IPS DF 6.9 (cell line): ENCODE results near the gene SOCS1.
"Not testable (repeated sequence)": the region's sequence is repeated elsewhere in the genome, so short reads cannot be mapped to it uniquely, and the experiment has no call there.

Experiments used
- DNase-seq: peaks from one replicate; pipeline ENCODE4 v3.0.0-alpha.2; 2013; ENCODE audit warnings: low read depth, low spot score
- H3K27ac ChIP-seq: one replicate; pipeline ENCODE4 v1.5.1; 2013; ENCODE audit warnings: low read length, control low read depth
- H3K27me3 ChIP-seq: 2 replicates; pipeline ENCODE4 v1.6.1; 2013; ENCODE audit warnings: mild to moderate bottlenecking, low read length; ENCODE audit not compliant: control insufficient read depth, insufficient read depth
- H3K36me3 ChIP-seq: 2 replicates; pipeline ENCODE4 v1.6.1; 2013; ENCODE audit warnings: low read length; ENCODE audit not compliant: control insufficient read depth, insufficient read depth
- H3K4me1 ChIP-seq: 2 replicates; pipeline ENCODE4 v1.6.1; 2013; ENCODE audit warnings: low read length; ENCODE audit not compliant: control insufficient read depth, insufficient read depth
- H3K4me3 ChIP-seq: 2 replicates; pipeline ENCODE4 v1.5.1; 2013; ENCODE audit warnings: mild to moderate bottlenecking, low read length
- H3K9me3 ChIP-seq: 2 replicates; pipeline ENCODE4 v1.6.1; 2013; ENCODE audit warnings: low read length, inconsistent platforms; ENCODE audit not compliant: control insufficient read depth, insufficient read depth
- WGBS: extraction: QIAGEN DNeasy Blood & Tissue Kit; methylation state at CpG from one replicate; pipeline ENCODE4 v1.1.7; 2013; ENCODE audit warnings: mixed read lengths, missing lambda C conversion rate; ENCODE audit not compliant: insufficient read length, insufficient coverage; 5-methylcytosine and 5-hydroxymethylcytosine counted together

The SOCS1 gene

DNA sequence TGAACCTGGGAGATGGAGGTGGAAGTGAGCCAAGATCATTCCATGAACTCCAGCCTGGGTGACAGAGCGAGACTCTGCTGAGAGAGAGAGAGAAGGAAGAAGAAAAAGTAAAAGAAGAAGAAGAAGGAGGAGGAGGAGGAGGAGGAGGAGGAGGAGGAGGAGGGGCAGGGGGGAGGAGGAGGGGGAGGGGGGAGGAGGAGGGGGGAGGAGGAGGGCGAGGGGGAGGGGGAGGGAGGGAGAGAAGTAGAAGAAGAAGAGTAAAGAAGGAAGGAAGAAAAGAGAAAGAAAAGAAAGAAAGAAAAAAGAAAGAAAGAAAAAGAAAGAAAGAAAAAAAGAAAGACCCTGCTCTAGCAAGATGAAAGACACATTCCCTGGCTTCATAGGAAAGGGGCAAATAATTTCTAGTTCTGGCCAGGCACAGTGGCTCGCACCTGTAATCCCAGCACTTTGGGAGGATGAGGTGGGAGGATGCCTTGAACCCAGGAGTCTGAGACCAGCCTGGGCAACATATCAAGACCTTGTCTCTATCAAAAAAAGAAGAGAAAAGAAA is 23.6 kb downstream of the SOCS1 start:
- DNase-seq = no peak
- WGBS = no CpG with 5 or more reads among the region's 3 CpGs
- Histone ChIP-seq H3K36me3 (no peaks in the 10 kb centered on the region), H3K9me3 (no peaks in the 10 kb centered on the region), H3K4me1 (peaks cover 3% of the 10 kb centered on the region), H3K27ac (no peak overlapping the region), H3K27me3 (no peaks in the 10 kb centered on the region; the same call in 1 of the 2 replicates), H3K4me3 (no peak overlapping the region)

DNA sequence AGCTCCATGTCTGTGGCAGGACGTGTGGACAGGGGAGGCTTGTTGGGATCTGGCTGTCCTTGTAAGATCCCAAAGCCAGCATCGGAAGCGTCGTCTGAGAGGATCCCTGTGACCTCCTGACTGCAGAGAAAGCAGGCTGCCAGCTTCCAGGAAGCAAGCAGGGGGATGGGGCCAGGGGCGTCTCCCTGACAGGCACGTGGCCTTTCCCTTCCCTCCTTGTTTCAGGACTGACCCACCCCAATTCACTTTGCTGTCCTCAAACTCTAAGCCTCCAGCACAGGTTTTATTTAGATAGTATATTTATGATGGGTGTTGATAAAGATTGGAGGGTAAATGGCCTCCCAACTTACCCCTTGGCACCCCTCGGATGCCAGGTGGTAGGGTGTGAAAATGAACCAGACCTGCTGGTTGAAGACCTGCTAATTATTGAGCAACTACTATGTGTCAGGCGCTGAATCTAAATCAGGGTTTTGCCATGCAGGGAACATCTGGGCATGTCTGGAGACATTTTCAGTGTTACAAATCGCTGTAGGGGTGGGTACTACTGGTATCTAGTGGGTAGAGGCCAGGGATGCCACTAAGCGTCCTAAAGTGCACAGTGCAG is 24.5 kb downstream of the SOCS1 start:
- Histone ChIP-seq H3K9me3 (no peaks in the 10 kb centered on the region), H3K36me3 (no peaks in the 10 kb centered on the region), H3K4me1 (peaks cover 3% of the 10 kb centered on the region), H3K27ac (no peak overlapping the region), H3K27me3 (no peaks in the 10 kb centered on the region; the same call in 1 of the 2 replicates), H3K4me3 (no peak overlapping the region)
- no CpG with 5 or more reads among the region's 10 CpGs for whole genome bisulfite sequencing
- no peak for DNase-seq

DNA sequence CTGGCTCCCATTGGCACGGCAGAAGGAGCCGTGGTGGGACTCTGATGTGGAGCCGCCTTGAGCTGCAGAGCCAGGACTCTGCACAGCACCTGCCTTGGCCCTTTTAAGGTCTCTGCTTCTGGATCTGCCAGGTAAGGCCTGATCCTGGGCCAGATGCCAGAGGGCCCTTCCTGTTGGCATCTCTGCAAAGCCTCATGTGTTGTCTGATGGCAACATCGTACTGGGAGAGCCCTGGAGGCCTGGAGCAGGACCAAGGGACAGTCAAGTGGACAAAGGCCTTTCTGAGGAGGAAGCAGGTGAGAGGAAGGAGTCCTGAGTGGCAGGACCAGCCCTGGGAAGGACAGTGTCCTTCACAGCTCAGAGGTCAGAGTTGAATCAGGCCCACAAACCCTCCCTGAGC is 26.1 kb downstream of the SOCS1 start:
- no peaks in the 10 kb centered on the region for H3K36me3 ChIP-seq
- no peak for DNase-seq
- no peaks in the 10 kb centered on the region for H3K9me3 ChIP-seq
- H3K4me3 ChIP-seq = no peak overlapping the region
- WGBS = no CpG with 5 or more reads among the region's 4 CpGs
- H3K4me1 ChIP-seq = peaks cover 3% of the 10 kb centered on the region
- H3K27me3 ChIP-seq = no peaks in the 10 kb centered on the region
- no peak overlapping the region for H3K27ac ChIP-seq

DNA sequence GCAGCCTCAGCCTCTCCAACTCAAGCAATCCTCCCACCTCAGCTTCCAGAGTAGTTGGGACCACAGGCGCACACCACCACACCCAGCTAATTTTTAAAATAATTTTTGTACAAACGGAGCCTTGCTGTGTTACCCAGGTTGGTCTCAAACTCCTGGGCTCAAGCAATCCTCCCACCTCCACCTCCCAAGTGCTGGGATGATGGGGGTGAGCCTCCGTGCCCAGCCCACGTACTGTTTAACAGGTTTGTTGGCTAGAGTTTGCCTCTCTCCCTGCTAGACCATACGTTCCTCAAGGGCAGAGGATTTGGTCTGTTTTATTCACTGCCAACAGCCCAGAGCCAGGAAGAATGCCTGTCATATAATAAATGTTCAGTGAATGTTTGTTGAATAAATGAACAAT is 26.6 kb downstream of the SOCS1 start:
- Histone ChIP-seq H3K27me3 (no peaks in the 10 kb centered on the region), H3K4me3 (no peak overlapping the region), H3K36me3 (no peaks in the 10 kb centered on the region), H3K9me3 (no peaks in the 10 kb centered on the region), H3K27ac (no peak overlapping the region), H3K4me1 (peaks cover 3% of the 10 kb centered on the region)
- WGBS = no CpG with 5 or more reads among the region's 5 CpGs
- DNase-seq = no peak

- Histone ChIP-seq H3K4me1 (no peaks in the 10 kb centered on the region), H3K27ac (no peak overlapping the region), H3K9me3 (no peaks in the 10 kb centered on the region), H3K36me3 (no peaks in the 10 kb centered on the region), H3K27me3 (no peaks in the 10 kb centered on the region), H3K4me3 (no peak overlapping the region)
- no CpG with 5 or more reads among the region's 18 CpGs for WGBS
- DNase-seq = no peak
Observed at GRCh38 chr16:11225677-11226549, 30.1 kb downstream of the SOCS1 start.

GRCh38 chr16:11224894-11225676 is 30.9 kb downstream of the SOCS1 start:
- Histone ChIP-seq H3K27me3 (no peaks in the 10 kb centered on the region), H3K4me3 (no peak overlapping the region), H3K27ac (no peak overlapping the region), H3K9me3 (no peaks in the 10 kb centered on the region), H3K36me3 (no peaks in the 10 kb centered on the region), H3K4me1 (no peaks in the 10 kb centered on the region)
- no peak for DNase-seq
- no CpG with 5 or more reads among the region's 21 CpGs for WGBS

- no peak overlapping the region for H3K27ac ChIP-seq
- no peak for DNase-seq
- no peaks in the 10 kb centered on the region for H3K27me3 ChIP-seq
- H3K36me3 ChIP-seq = no peaks in the 10 kb centered on the region
- H3K4me3 ChIP-seq = no peak overlapping the region
- H3K9me3 ChIP-seq = no peaks in the 10 kb centered on the region
- H3K4me1 ChIP-seq = no peaks in the 10 kb centered on the region
- WGBS = no CpG with 5 or more reads among the region's 24 CpGs
Observed at GRCh38 chr16:11224096-11224893, 31.7 kb downstream of the SOCS1 start.

- no CpG with 5 or more reads among the region's 2 CpGs for WGBS
- not testable (repeated sequence) for H3K36me3 ChIP-seq, H3K27ac ChIP-seq, H3K4me1 ChIP-seq, H3K4me3 ChIP-seq, H3K27me3 ChIP-seq, DNase-seq, H3K9me3 ChIP-seq
Observed at GRCh38 chr16:11220507-11220906, 35.5 kb downstream of the SOCS1 start.

DNA sequence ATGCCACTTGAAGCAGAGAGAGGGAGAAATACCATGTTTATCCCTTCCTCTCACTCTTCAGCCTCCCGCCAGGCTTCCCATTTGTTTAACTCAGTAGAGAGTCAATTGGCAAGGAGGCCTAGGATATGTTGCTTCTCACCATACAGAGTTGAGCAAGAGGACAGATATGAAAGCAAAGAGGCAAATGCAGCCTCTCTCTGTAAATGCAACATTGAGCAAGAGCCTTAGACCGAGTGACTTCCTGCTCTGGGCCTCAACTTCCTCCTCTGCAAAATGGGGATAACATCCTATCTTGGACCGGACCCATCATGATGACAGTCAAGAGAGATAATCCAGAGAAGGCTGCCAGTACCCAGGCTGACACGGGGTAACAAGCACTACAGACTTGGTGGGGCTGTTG is 36.8 kb downstream of the SOCS1 start:
- no CpG with 5 or more reads among the region's 4 CpGs for WGBS
- no peaks in the 10 kb centered on the region for H3K9me3 ChIP-seq
- no peaks in the 10 kb centered on the region for H3K36me3 ChIP-seq
- H3K4me3 ChIP-seq = no peak overlapping the region
- H3K4me1 ChIP-seq = no peaks in the 10 kb centered on the region
- DNase-seq = no peak
- H3K27me3 ChIP-seq = no peaks in the 10 kb centered on the region
- H3K27ac ChIP-seq = no peak overlapping the region

DNA sequence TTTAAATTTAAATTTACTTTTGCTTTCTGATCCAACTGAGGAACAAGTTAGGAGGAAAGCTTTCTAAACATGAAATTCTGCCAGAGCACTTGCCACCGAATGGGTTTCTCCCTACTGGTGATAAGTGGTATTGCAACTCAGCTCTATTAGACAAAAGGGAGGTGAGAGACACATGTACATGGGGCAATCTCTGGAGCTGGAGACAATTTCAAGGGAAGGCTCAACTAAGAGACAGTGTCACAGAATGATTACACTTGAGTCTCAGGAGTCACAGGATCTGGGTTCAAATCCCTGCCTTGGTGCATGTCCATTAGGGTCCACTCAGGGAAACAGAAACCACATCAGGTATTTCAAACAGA is 37.4 kb downstream of the SOCS1 start:
- DNase-seq = no peak
- Histone ChIP-seq H3K36me3 (no peaks in the 10 kb centered on the region), H3K27ac (no peak overlapping the region), H3K4me1 (no peaks in the 10 kb centered on the region), H3K27me3 (no peaks in the 10 kb centered on the region), H3K9me3 (no peaks in the 10 kb centered on the region), H3K4me3 (no peak overlapping the region)
- WGBS = no CpG with 5 or more reads among the region's 1 CpG
